PC-3 (cell line): Measurements from ENCODE around the gene JRKL. TPM values are rescaled to one million over a fixed set of nuclear protein-coding genes. Genes with fewer than 3 reads are reported as not detected.
A peak's percentile ranks its signal among the peaks of the same experiment; 100 is the strongest.

Experiments
- ATAC-seq: fragments of 200-7000 bp; cut with Tn5 transposase; 2 replicates; pipeline ENCODE4 v1.9.1; 2020; ENCODE audit warnings: mild to moderate bottlenecking, moderate library complexity
- BruUV-seq: library from RNA; stranded (reverse); fragments of 400-500 nt; replicated peaks from 2 replicates; lab custom pipeline; 2021; lab: Mats Ljungman, UMichigan
- CTCF ChIA-PET: fragments of 300-600 bp; sonication (Branson Sonifier 250); formaldehyde crosslinking; loops from one replicate; lab custom pipeline; 2022; ENCODE audit warnings: antibody characterized with exemption; lab: Charles Lee
- POLR2A ChIA-PET: fragments of 300-600 bp; sonication (Branson Sonifier 250); formaldehyde crosslinking; loops from one replicate; lab custom pipeline; 2022; ENCODE audit warnings: antibody characterized with exemption; ENCODE audit not compliant: unreplicated experiment; lab: Charles Lee
- DNase-seq: peaks from one replicate; pipeline ENCODE4 v3.0.0-alpha.2; 2015
- H2AFZ ChIP-seq: fragments of 300-600 bp; sonication (generic); 2 replicates; pipeline ENCODE4 v1.6.0; 2016; ENCODE audit warnings: antibody characterized with exemption, low read length
- H3F3A ChIP-seq: fragments of 300-600 bp; sonication (generic); one replicate; pipeline ENCODE4 v1.6.0; 2017; ENCODE audit warnings: antibody characterized with exemption, low read length, control low read depth, mild to moderate bottlenecking; ENCODE audit not compliant: unreplicated experiment
- H3K27ac ChIP-seq: fragments of 300-600 bp; sonication (generic); 2 replicates; pipeline ENCODE4 v1.5.1; 2016; ENCODE audit warnings: mild to moderate bottlenecking, low read length
- H3K27me3 ChIP-seq: fragments of 300-600 bp; sonication (generic); 2 replicates; pipeline ENCODE4 v1.6.1; 2016; ENCODE audit warnings: low read length, mixed read lengths
- H3K36me3 ChIP-seq: fragments of 300-600 bp; sonication (generic); 2 replicates; pipeline ENCODE4 v1.6.1; 2016; ENCODE audit warnings: low read depth, mixed run types, low read length, mixed read lengths
- H3K4me1 ChIP-seq: fragments of 300-600 bp; sonication (generic); 2 replicates; pipeline ENCODE4 v1.5.1; 2016; ENCODE audit warnings: low read length; ENCODE audit not compliant: insufficient read depth
- H3K4me2 ChIP-seq: fragments of 300-600 bp; sonication (generic); 2 replicates; pipeline ENCODE4 v1.6.0; 2016; ENCODE audit warnings: low read length
- H3K4me3 ChIP-seq: fragments of 300-600 bp; sonication (generic); 2 replicates; pipeline ENCODE4 v1.5.1; 2016; ENCODE audit warnings: mild to moderate bottlenecking, low read length, mixed read lengths
- H3K79me2 ChIP-seq: fragments of 300-600 bp; sonication (generic); 2 replicates; pipeline ENCODE4 v1.6.1; 2017; ENCODE audit warnings: low read length, mixed read lengths
- H3K9ac ChIP-seq: fragments of 300-600 bp; sonication (generic); 2 replicates; pipeline ENCODE4 v1.6.0; 2016; ENCODE audit warnings: mild to moderate bottlenecking, low read length
- H3K9me2 ChIP-seq: fragments of 300-600 bp; sonication (generic); replicated peaks from 2 replicates; pipeline ENCODE4 v1.6.1; 2016; ENCODE audit warnings: mixed run types, low read length, mixed read lengths
- H3K9me3 ChIP-seq: fragments of 300-600 bp; sonication (generic); 2 replicates; pipeline ENCODE4 v1.6.1; 2016; ENCODE audit warnings: low read length, mixed read lengths
- H4K20me1 ChIP-seq: fragments of 300-600 bp; sonication (generic); 2 replicates; pipeline ENCODE4 v1.6.1; 2016; ENCODE audit warnings: low read length, mixed read lengths
- EZH2 ChIP-seq: fragments of 300-600 bp; sonication (generic); IDR thresholded peaks from one replicate; pipeline ENCODE4 v1.6.1; 2017; ENCODE audit warnings: antibody characterized with exemption, mild to moderate bottlenecking, low read length; ENCODE audit not compliant: unreplicated experiment
- EZH2phosphoT487 ChIP-seq: fragments of 300-600 bp; sonication (generic); IDR thresholded peaks from 2 replicates; pipeline ENCODE4 v1.6.1; 2018; ENCODE audit warnings: mild to moderate bottlenecking, antibody characterized with exemption, low read length, borderline replicate concordance
- intact Hi-C: fragments of 100-400 bp; cut with micrococcal nuclease; formaldehyde crosslinking; loops from 2 replicates; pipeline ENCODE4 v1.9.0; 2023
- total RNA-seq: library from RNA; depleted of rRNA; stranded (reverse); fragments of >200 nt; gene quantifications from 2 replicates; pipeline ENCODE4 v1.2.3, GENCODE V29; 2014
- TF ChIP-seq, protein P1 (sequence below): fragments of 300-600 bp; sonication (generic); conservative IDR thresholded peaks from 2 replicates; pipeline ENCODE4 v1.5.1; 2017; ENCODE audit warnings: antibody characterized with exemption, low read depth, mild to moderate bottlenecking, low read length

The JRKL gene
- total RNA-seq, 1 experiment from 2014 or later, result 4.7 TPM

DNA sequence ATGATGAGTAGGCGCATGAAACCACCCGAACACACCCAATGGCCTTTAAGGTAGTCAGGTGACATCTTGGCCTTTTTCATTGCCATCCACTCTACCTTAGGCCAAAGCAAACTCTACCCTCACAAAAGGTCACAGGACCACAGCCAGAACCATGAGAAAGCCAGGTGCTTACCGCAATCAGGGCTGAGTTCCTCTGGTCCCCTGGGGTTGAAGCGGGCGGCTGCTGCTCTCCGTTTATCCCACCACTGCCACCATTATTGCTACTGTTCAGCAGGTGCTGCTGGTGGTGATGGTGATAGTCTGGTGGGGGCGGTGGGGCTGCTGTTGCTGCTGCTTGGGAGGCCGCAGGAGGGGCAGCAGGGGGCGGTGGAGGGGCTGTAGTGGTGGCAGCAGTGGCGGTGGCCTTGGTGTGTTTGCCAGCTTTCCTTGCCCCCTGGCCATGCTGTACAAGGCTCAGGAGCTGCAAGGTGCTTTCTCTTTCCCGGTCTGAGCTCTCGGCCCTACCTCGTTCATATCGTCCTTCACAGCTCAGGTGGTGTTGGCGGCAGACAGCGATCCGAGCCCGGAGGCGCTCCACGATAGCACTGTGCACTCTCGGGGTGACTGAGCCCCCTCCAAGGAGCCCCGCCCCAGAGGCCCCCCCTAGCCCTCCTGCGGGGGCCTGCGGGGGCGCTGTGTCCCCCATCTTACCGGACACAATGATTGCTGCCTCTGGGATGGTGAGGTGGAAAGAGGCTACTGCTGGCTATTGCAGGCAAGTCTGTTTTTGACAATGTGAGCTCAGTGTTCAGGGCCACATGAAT, 48.4 kb upstream of the JRKL start:
- Histone ChIP-seq H3K9me3 (no peaks in the 10 kb centered on the region), H3K4me1 (peaks cover 42% of the 10 kb centered on the region), H3K36me3 (no peaks in the 10 kb centered on the region), H3K27me3 (no peaks in the 10 kb centered on the region), H3K79me2 (peaks cover 65% of the 10 kb centered on the region), H3K9ac (peak overlapping the region; percentile 92), H3K27ac (0 out of 2 replicates have a peak overlapping the region, but pooled peaks have one; percentile 69), H3K9me2 (no peaks in the 10 kb centered on the region), H4K20me1 (no peaks in the 10 kb centered on the region), H3F3A (no peaks in the 10 kb centered on the region), H3K4me3 (peak overlapping the region; percentile 89), H3K4me2 (peak overlapping the region; percentile 90), H2AFZ (peak overlapping the region; percentile 88; the same call in 1 of the 2 replicates)
- ChIA-PET CTCF (interaction anchor here (0.5 to 2.9 kb wide), 14 partner anchors 27 to 1199 kb away, joined by 3 to 24 read pairs (median 4); partner anchors contain the start of genes CCDC82 and JRKL), POLR2A (interaction anchor here (0.5 to 0.6 kb wide), 3 partner anchors 30 to 286 kb away, joined by 3 to 4 read pairs (median 4); no protein-coding TSS in a partner anchor)
- ATAC-seq, result peak; percentile 31
- TF ChIP-seq, protein P1, sequence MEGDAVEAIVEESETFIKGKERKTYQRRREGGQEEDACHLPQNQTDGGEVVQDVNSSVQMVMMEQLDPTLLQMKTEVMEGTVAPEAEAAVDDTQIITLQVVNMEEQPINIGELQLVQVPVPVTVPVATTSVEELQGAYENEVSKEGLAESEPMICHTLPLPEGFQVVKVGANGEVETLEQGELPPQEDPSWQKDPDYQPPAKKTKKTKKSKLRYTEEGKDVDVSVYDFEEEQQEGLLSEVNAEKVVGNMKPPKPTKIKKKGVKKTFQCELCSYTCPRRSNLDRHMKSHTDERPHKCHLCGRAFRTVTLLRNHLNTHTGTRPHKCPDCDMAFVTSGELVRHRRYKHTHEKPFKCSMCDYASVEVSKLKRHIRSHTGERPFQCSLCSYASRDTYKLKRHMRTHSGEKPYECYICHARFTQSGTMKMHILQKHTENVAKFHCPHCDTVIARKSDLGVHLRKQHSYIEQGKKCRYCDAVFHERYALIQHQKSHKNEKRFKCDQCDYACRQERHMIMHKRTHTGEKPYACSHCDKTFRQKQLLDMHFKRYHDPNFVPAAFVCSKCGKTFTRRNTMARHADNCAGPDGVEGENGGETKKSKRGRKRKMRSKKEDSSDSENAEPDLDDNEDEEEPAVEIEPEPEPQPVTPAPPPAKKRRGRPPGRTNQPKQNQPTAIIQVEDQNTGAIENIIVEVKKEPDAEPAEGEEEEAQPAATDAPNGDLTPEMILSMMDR, result peak; percentile 73
- TF ChIP-seq EZH2phosphoT487, result no peak
- no peak for TF ChIP-seq EZH2
- BruUV-seq, result no TSS peak
- intact Hi-C loops, result loop anchor here (2.0 to 5.0 kb wide), 8 partner anchors 69 to 417 kb away; partner anchors contain the start of gene MTMR2
- peak; percentile 52 for DNase-seq

GRCh38 chr11:96342014-96342960, 47.5 kb upstream of the JRKL start:
- ATAC-seq, result peak; percentile 7
- Histone ChIP-seq H3K27ac (peak overlapping the region; percentile 69), H4K20me1 (no peaks in the 10 kb centered on the region), H3F3A (no peaks in the 10 kb centered on the region), H3K4me1 (peaks cover 42% of the 10 kb centered on the region), H3K9me3 (no peaks in the 10 kb centered on the region), H3K4me3 (peak overlapping the region; percentile 89), H3K79me2 (peaks cover 56% of the 10 kb centered on the region), H3K36me3 (no peaks in the 10 kb centered on the region), H3K4me2 (peak overlapping the region; percentile 90), H3K27me3 (no peaks in the 10 kb centered on the region), H2AFZ (peak overlapping the region; percentile 88), H3K9ac (peak overlapping the region; percentile 92), H3K9me2 (no peaks in the 10 kb centered on the region)
- TF ChIP-seq, protein P1, result 0 out of 2 replicates have a peak, but pooled peaks have one; percentile 8
- no peak for TF ChIP-seq EZH2
- ChIA-PET CTCF (interaction anchor here (0.6 to 2.9 kb wide), 42 partner anchors 11 to 1200 kb away, joined by 3 to 30 read pairs (median 5); partner anchors contain the start of genes CCDC82 and JRKL), POLR2A (interaction anchor here (0.5 to 1.1 kb wide), 12 partner anchors 29 to 512 kb away, joined by 3 to 11 read pairs (median 4); partner anchors contain the start of genes CCDC82 and JRKL)
- intact Hi-C loops, result loop anchor here (2.0 to 5.0 kb wide), 8 partner anchors 69 to 417 kb away; partner anchors contain the start of gene MTMR2
- BruUV-seq, result TSS peak; percentile 87
- peak; percentile 43 for DNase-seq
